A549 treated with RU486 at 1 μM for 4 hours (cell line): Measurements from ENCODE around the gene MRPL51. TPM values are rescaled to one million over a fixed set of nuclear protein-coding genes. Genes with fewer than 3 reads are reported as not detected.

Experiments
- total RNA-seq: library from RNA; stranded (reverse); fragments of 200-300 nt; extraction: Qiagen RNA extraction; gene quantifications from 5 replicates; pipeline ENCODE4 v1.2.3, GENCODE V29; 2022; ENCODE audit warnings: low read depth

Gene MRPL51
- total RNA-seq, result 292 to 379 TPM (median 297 TPM) in 5 replicates

DNA sequence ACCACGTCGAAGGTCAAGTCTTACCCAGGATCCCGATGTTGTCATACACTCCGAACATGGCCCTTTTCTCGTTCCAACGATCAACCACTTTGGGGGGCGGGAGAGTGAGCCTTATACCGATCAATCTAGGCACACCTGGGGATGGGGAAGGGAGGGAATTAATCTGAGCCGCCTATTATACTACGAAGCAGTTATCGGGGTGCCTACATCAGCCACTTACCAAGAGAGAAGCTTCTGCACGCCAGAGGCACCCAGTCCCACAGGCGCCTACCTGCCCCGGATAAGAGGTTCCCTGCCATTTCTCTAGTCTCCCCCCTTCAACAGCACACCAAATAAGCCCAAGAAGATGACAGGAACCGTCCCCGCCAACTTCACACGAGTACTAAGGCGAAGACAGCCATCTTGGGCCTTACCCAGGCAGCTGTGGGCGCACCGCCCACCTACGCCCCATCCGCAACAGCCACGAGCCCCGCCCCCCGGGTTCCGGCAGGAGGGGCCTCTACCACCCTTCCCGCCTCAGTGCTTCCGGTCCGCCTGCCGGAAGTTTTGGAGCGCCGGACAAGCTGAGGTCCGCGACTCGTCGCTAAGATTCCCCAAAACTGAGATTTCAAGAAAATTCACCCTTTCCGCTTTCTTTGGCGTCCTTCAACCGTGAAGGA is at the start of gene MRPL51:
Gene MRPL51, minus strand, starts transcription at position 425 of the 659 bp plus-strand sequence. Its CDS starts 126 bp downstream, at position 299.

DNA sequence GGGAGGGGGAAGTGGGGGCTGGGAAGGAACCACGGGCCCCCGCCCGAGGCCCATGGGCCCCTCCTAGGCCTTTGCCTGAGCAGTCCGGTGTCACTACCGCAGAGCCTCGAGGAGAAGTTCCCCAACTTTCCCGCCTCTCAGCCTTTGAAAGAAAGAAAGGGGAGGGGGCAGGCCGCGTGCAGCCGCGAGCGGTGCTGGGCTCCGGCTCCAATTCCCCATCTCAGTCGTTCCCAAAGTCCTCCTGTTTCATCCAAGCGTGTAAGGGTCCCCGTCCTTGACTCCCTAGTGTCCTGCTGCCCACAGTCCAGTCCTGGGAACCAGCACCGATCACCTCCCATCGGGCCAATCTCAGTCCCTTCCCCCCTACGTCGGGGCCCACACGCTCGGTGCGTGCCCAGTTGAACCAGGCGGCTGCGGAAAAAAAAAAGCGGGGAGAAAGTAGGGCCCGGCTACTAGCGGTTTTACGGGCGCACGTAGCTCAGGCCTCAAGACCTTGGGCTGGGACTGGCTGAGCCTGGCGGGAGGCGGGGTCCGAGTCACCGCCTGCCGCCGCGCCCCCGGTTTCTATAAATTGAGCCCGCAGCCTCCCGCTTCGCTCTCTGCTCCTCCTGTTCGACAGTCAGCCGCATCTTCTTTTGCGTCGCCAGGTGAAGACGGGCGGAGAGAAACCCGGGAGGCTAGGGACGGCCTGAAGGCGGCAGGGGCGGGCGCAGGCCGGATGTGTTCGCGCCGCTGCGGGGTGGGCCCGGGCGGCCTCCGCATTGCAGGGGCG is 41.0 kb upstream of the MRPL51 start, which contains the start of gene GAPDH:
Gene GAPDH, plus strand, starts transcription at position 595 of the 772 bp plus-strand sequence. CDS start 316 bp downstream, outside the sequence.

GRCh38 chr12:6493497-6494257 is 615 bp upstream of the MRPL51 start, which contains the start of gene NCAPD2:
Gene NCAPD2 (plus strand): TSS chr12:6494102. CDS start chr12:6495099, 997 bp downstream.

DNA sequence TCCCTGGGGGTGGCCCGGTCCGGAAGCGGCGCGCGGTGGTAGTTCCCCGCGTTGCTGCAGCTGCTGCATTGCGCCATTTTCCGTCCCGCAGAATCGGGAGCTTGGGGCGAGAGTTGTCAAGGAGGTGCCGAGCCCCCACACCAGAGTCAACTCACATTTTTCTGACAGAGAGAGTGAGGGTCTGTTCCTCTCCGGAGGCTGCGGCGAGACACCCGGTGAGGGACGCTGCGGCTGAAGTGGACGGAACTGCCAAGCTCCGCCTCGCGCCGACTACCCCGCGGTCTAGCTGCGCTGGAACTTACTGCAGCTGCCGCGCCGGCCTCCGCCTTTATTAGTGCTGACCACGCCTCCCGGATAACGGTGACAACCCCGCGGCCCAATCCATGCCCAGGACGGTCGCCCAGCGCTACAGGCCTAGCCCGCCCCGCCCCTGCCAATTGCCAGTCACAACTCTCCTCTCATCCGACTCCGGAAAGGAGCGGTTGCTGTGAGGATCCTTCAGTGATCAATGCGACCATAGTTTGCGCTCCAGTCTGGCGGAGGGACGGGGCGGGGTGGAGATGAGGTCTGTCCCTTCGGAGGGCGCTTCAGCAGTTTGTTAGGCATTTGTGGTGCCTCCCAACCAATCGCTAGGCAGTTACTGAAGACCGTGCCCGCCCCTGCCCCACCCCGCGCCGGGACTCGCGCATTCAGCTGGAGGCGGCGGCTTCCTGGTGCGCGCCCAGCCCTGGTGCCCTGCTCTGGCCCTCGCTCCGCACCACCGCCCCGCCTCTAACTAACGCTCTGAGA is 22.5 kb downstream of the MRPL51 start, which contains the start of gene VAMP1:
Gene VAMP1, minus strand, starts transcription at position 303 of the 789 bp plus-strand sequence. Its CDS starts 146 bp downstream, at position 157.

GRCh38 chr12:6451348-6452244 is 41.5 kb downstream of the MRPL51 start, which contains the start of gene TAPBPL:
Gene TAPBPL (plus strand): TSS chr12:6452042. CDS start chr12:6452249, 207 bp downstream.

GRCh38 chr12:6444704-6445688 is 48.1 kb downstream of the MRPL51 start, which contains the start of gene CD27:
Gene CD27 (plus strand): TSS chr12:6444955. CDS start chr12:6445096, 141 bp downstream.

Other genes starting within 250 kb of the MRPL51 start
- 0.18 to 0.53 TPM (median 0.30 TPM) in 5 replicates for gene PLEKHG6, start 182.6 kb downstream of the MRPL51 start, total RNA-seq
- 337 to 562 TPM (median 507 TPM) in 5 replicates for gene TNFRSF1A, start 151.2 kb downstream of the MRPL51 start, total RNA-seq
- 6.5 to 9.4 TPM (median 6.9 TPM) in 5 replicates for gene SCNN1A, start 117.7 kb downstream of the MRPL51 start, total RNA-seq
- gene LTBR, start 109.1 kb downstream of the MRPL51 start, total RNA-seq, result 154 to 212 TPM (median 188 TPM) in 5 replicates
- gene CD27, start 48.3 kb downstream of the MRPL51 start, total RNA-seq, result not detected in 5 replicates
- 2.2 to 5.2 TPM (median 3.7 TPM) in 5 replicates for gene TAPBPL, start 41.2 kb downstream of the MRPL51 start, total RNA-seq
- 8.7 to 13.8 TPM (median 12.4 TPM) in 5 replicates for gene VAMP1, start 22.6 kb downstream of the MRPL51 start, total RNA-seq
- gene NCAPD2, start 840 bp upstream of the MRPL51 start, total RNA-seq, result 60.4 to 70.5 TPM (median 66.4 TPM) in 5 replicates
- gene GAPDH, start 41.3 kb upstream of the MRPL51 start, total RNA-seq, result 6,637 to 8,953 TPM (median 8,845 TPM) in 5 replicates
- 2.0 to 3.2 TPM (median 2.2 TPM) in 5 replicates for gene IFFO1, start 62.8 kb upstream of the MRPL51 start, total RNA-seq
- gene NOP2, start 75.0 kb upstream of the MRPL51 start, total RNA-seq, result 104 to 116 TPM (median 106 TPM) in 5 replicates
- gene CHD4, start 114.1 kb upstream of the MRPL51 start, total RNA-seq, result 63.6 to 81.6 TPM (median 70.1 TPM) in 5 replicates
- gene LPAR5, start 142.7 kb upstream of the MRPL51 start, total RNA-seq, result 0.30 to 0.91 TPM (median 0.50 TPM) in 5 replicates
- 0.21 to 0.39 TPM (median 0.30 TPM) in 4 of 5 replicates, not detected in the other for gene ACRBP, start 154.2 kb upstream of the MRPL51 start, total RNA-seq
- 13.4 to 17.6 TPM (median 16.0 TPM) in 5 replicates for gene ING4, start 169.9 kb upstream of the MRPL51 start, total RNA-seq
- gene ZNF384, start 196.1 kb upstream of the MRPL51 start, total RNA-seq, result 52.6 to 62.9 TPM (median 62.6 TPM) in 5 replicates
- 0.51 to 1.1 TPM (median 0.81 TPM) in 5 replicates for gene PIANP, start 207.6 kb upstream of the MRPL51 start, total RNA-seq
- 45.2 to 57.8 TPM (median 55.4 TPM) in 5 replicates for gene COPS7A, start 230.8 kb upstream of the MRPL51 start, total RNA-seq